CD4-positive, alpha-beta T cell treated with Interleukin-10 for 1 hour (primary cell): ENCODE results near the gene DYSF.
"Not testable (repeated sequence)": the region's sequence is repeated elsewhere in the genome, so short reads cannot be mapped to it uniquely, and the experiment has no call there.

Source experiments
- DNase-seq: peaks from one replicate; pipeline ENCODE4 v3.0.0-alpha.2; 2020

The DYSF gene

GRCh38 chr2:71619230-71619741 is 165.9 kb downstream of the DYSF start:
- DNase-seq: no peak

GRCh38 chr2:71620116-71620515 is 166.8 kb downstream of the DYSF start:
- no peak for DNase-seq

- no peak for DNase-seq
These were observed 167.5 kb downstream of the DYSF start for GRCh38 chr2:71620851-71621251.

GRCh38 chr2:71629273-71629672 is 175.9 kb downstream of the DYSF start:
- no peak for DNase-seq

- no peak for DNase-seq
These were observed 176.6 kb downstream of the DYSF start for GRCh38 chr2:71629771-71630453.

GRCh38 chr2:71630454-71631328 is 177.3 kb downstream of the DYSF start:
- no peak for DNase-seq

- DNase-seq: no peak
These were observed 178.1 kb downstream of the DYSF start for GRCh38 chr2:71631411-71631931.

GRCh38 chr2:71633086-71633485 is 179.7 kb downstream of the DYSF start:
- no peak for DNase-seq

GRCh38 chr2:71634567-71634966 is 181.2 kb downstream of the DYSF start:
- DNase-seq: no peak

GRCh38 chr2:71635798-71636197 is 182.4 kb downstream of the DYSF start:
- no peak for DNase-seq

- DNase-seq: no peak
These were observed 183.8 kb downstream of the DYSF start for GRCh38 chr2:71637168-71637567.

GRCh38 chr2:71637736-71638135 is 184.4 kb downstream of the DYSF start:
- no peak for DNase-seq

GRCh38 chr2:71639735-71640134 is 186.4 kb downstream of the DYSF start:
- DNase-seq: no peak

- DNase-seq: no peak
These were observed 187.1 kb downstream of the DYSF start for GRCh38 chr2:71640489-71640888.

- DNase-seq: no peak
These were observed 190.5 kb downstream of the DYSF start for GRCh38 chr2:71643674-71644357.

GRCh38 chr2:71646028-71646427 is 192.7 kb downstream of the DYSF start:
- no peak for DNase-seq

- DNase-seq: no peak
These were observed 194.0 kb downstream of the DYSF start for GRCh38 chr2:71647356-71647755.

GRCh38 chr2:71655498-71655897 is 202.1 kb downstream of the DYSF start:
- DNase-seq: no peak

GRCh38 chr2:71658256-71658655 is 204.9 kb downstream of the DYSF start:
- not testable (repeated sequence) for DNase-seq

GRCh38 chr2:71658771-71659170 is 205.4 kb downstream of the DYSF start:
- no peak for DNase-seq

GRCh38 chr2:71659868-71660518 is 206.6 kb downstream of the DYSF start:
- no peak for DNase-seq

- DNase-seq: no peak
These were observed 208.4 kb downstream of the DYSF start for GRCh38 chr2:71661782-71662181.
